WTC11 (cell line): ENCODE data around the gene LTN1. TPM values are rescaled to one million over a fixed set of nuclear protein-coding genes. Genes with fewer than 3 reads are reported as not detected.
A peak's percentile ranks its signal among the peaks of the same experiment; 100 is the strongest.

Experiments used
- ATAC-seq: fragments of 200-7000 bp; cut with Tn5 transposase; 2 replicates; pipeline ENCODE4 v1.10.0; 2021; ENCODE audit warnings: mild to moderate bottlenecking, moderate library complexity
- CTCF ChIA-PET: fragments of 300-600 bp; sonication (Branson Sonifier 250); formaldehyde crosslinking; loops from one replicate; lab custom pipeline; 2021; ENCODE audit warnings: antibody characterized with exemption; lab: Charles Lee
- POLR2A ChIA-PET: fragments of 350-600 bp; sonication (Branson Sonifier 250); formaldehyde crosslinking; loops from one replicate; lab custom pipeline; 2021; ENCODE audit warnings: antibody characterized with exemption; lab: Charles Lee
- DNase-seq: peaks from one replicate; pipeline ENCODE4 v3.0.0; 2021; ENCODE audit warnings: low spot score
- H3K27ac Mint-ChIP-seq: 2 replicates; pipeline ENCODE4 v1.8.0; 2021; ENCODE audit warnings: mixed read lengths
- H3K27me3 Mint-ChIP-seq: 2 replicates; pipeline ENCODE4 v1.8.0; 2021; ENCODE audit warnings: low read depth, mild to moderate bottlenecking, moderate library complexity, mixed read lengths
- H3K36me3 Mint-ChIP-seq: 2 replicates; pipeline ENCODE4 v1.8.0; 2021; ENCODE audit warnings: mixed read lengths
- H3K4me1 Mint-ChIP-seq: 2 replicates; pipeline ENCODE4 v1.8.0; 2022; ENCODE audit warnings: mixed read lengths
- H3K4me3 Mint-ChIP-seq: 2 replicates; pipeline ENCODE4 v1.8.0; 2021; ENCODE audit warnings: mild to moderate bottlenecking, moderate library complexity, mixed read lengths
- H3K9me3 Mint-ChIP-seq: 2 replicates; pipeline ENCODE4 v1.8.0; 2021; ENCODE audit warnings: mixed read lengths
- ARID4B ChIP-seq: sonication (generic); formaldehyde crosslinking; IDR thresholded peaks from 2 replicates; pipeline ENCODE4 v1.8.0; 2023; ENCODE audit warnings: missing genetic modification reagents, mild to moderate bottlenecking, borderline replicate concordance
- CBFB ChIP-seq: sonication (generic); formaldehyde crosslinking; IDR thresholded peaks from 2 replicates; pipeline ENCODE4 v1.8.1; 2022; ENCODE audit warnings: mild to moderate bottlenecking, low read depth, missing genetic modification reagents
- CREB1 ChIP-seq: sonication (generic); formaldehyde crosslinking; IDR thresholded peaks from 2 replicates; pipeline ENCODE4 v1.8.0; 2023; ENCODE audit warnings: mild to moderate bottlenecking, missing genetic modification reagents
- CREM ChIP-seq: sonication (generic); formaldehyde crosslinking; IDR thresholded peaks from 2 replicates; pipeline ENCODE4 v1.8.1; 2022; ENCODE audit warnings: mild to moderate bottlenecking, missing genetic modification reagents, moderate library complexity
- ESRRA ChIP-seq: sonication (generic); formaldehyde crosslinking; IDR thresholded peaks from 2 replicates; pipeline ENCODE4 v1.8.1; 2022; ENCODE audit warnings: mild to moderate bottlenecking, missing genetic modification reagents, borderline replicate concordance
- FOXK1 ChIP-seq: sonication (generic); formaldehyde crosslinking; IDR thresholded peaks from 2 replicates; pipeline ENCODE4 v1.8.0; 2022; ENCODE audit warnings: mild to moderate bottlenecking, moderate library complexity, missing genetic modification reagents
- FOXP1 ChIP-seq: sonication (generic); formaldehyde crosslinking; IDR thresholded peaks from 2 replicates; pipeline ENCODE4 v1.8.0; 2022; ENCODE audit warnings: missing genetic modification reagents, mild to moderate bottlenecking, moderate library complexity, borderline replicate concordance
- GRHL2 ChIP-seq: fragments of 250-450 bp; sonication (Bioruptor Pico); IDR thresholded peaks from 2 replicates; pipeline ENCODE4 v1.8.0; 2022; ENCODE audit warnings: mild to moderate bottlenecking, moderate library complexity; ENCODE audit not compliant: insufficient replicate concordance, severe bottlenecking
- HMGA2 ChIP-seq: fragments of 250-450 bp; sonication (Bioruptor Pico); IDR thresholded peaks from 2 replicates; pipeline ENCODE4 v1.4.0; 2021; ENCODE audit warnings: mild to moderate bottlenecking, moderate library complexity
- MLX ChIP-seq: sonication (generic); formaldehyde crosslinking; IDR thresholded peaks from 2 replicates; pipeline ENCODE4 v1.8.1; 2023; ENCODE audit warnings: mild to moderate bottlenecking, missing genetic modification reagents, moderate library complexity
- NFE2L1 ChIP-seq: sonication (generic); formaldehyde crosslinking; IDR thresholded peaks from 2 replicates; pipeline ENCODE4 v1.8.1; 2023; ENCODE audit warnings: missing genetic modification reagents
- PRDM15 ChIP-seq: sonication (generic); formaldehyde crosslinking; IDR thresholded peaks from 2 replicates; pipeline ENCODE4 v1.8.0; 2022; ENCODE audit warnings: missing genetic modification reagents
- SMAD3 ChIP-seq: sonication (generic); formaldehyde crosslinking; IDR thresholded peaks from 2 replicates; pipeline ENCODE4 v1.8.0; 2022; ENCODE audit warnings: missing genetic modification reagents, mild to moderate bottlenecking, borderline replicate concordance
- SMAD4 ChIP-seq: sonication (generic); formaldehyde crosslinking; IDR thresholded peaks from 2 replicates; pipeline ENCODE4 v1.8.0; 2022; ENCODE audit warnings: mild to moderate bottlenecking, missing genetic modification reagents
- SOX15 ChIP-seq: fragments of 250-450 bp; sonication (Bioruptor Pico); IDR thresholded peaks from 2 replicates; pipeline ENCODE4 v1.9.0; 2021; ENCODE audit warnings: mild to moderate bottlenecking
- TEAD4 ChIP-seq: sonication (generic); formaldehyde crosslinking; IDR thresholded peaks from 2 replicates; pipeline ENCODE4 v1.8.0; 2022; ENCODE audit warnings: mild to moderate bottlenecking, missing genetic modification reagents
- USF1 ChIP-seq: sonication (generic); formaldehyde crosslinking; IDR thresholded peaks from 2 replicates; pipeline ENCODE4 v1.8.0; 2022; ENCODE audit warnings: mild to moderate bottlenecking, missing genetic modification reagents
- total RNA-seq: library from RNA; stranded (reverse); gene quantifications from 3 replicates; pipeline ENCODE4 v1.2.3, GENCODE V29; 2021
- TF ChIP-seq, protein P1 (sequence below): sonication (generic); formaldehyde crosslinking; IDR thresholded peaks from 2 replicates; pipeline ENCODE4 v1.8.0; 2023; ENCODE audit warnings: missing genetic modification reagents
- TF ChIP-seq, protein P2 (sequence below): fragments of 250-450 bp; sonication (Bioruptor Pico); IDR thresholded peaks from 2 replicates; pipeline ENCODE4 v1.9.0; 2021; ENCODE audit warnings: mild to moderate bottlenecking
- TF ChIP-seq, protein P3 (sequence below): sonication (generic); formaldehyde crosslinking; IDR thresholded peaks from 2 replicates; pipeline ENCODE4 v1.8.1; 2023; ENCODE audit warnings: mild to moderate bottlenecking, missing genetic modification reagents, borderline replicate concordance

Gene LTN1
- total RNA-seq, 1 experiment from 2014 or later = 23.0 TPM

DNA sequence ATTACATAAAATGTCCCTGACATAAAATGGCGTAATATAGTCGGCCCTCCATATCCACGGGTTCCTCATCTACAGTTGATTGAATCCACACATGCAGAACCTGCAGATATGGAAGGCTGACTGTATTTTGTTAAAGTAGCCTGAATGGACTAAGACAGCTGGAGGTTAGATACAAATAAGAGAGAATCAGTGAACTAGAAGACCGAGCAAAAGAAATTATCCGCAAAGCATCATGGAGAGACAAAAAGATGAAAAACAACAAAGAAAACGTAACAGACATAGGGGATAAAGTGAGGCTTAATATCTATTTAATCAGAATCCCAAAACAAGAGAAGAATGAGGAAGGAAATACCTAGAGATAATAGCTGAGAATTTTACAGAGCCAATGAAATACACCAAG, 20.3 kb downstream of the LTN1 start:
- POLR2A ChIA-PET = no interaction called here
- Mint-ChIP-seq H3K27me3 (no peaks in the 10 kb centered on the region), H3K4me3 (no peak overlapping the region), H3K27ac (no peak overlapping the region; the same call in 1 of the 2 replicates), H3K36me3 (peaks cover 27% of the 10 kb centered on the region), H3K4me1 (no peaks in the 10 kb centered on the region), H3K9me3 (0 out of 2 replicates have a peak, but pooled peaks cover 4% of the 10 kb centered on the region)
- ATAC-seq = no peak
- no peak for DNase-seq
- TF ChIP-seq USF1 (CRISPR knock-in tag) (no peak), ARID4B (CRISPR knock-in tag) (no peak), SMAD3 (no peak), NFE2L1 (CRISPR knock-in tag) (no peak), TEAD4 (no peak), HMGA2 (CRISPR knock-in tag) (no peak), ESRRA (CRISPR knock-in tag) (no peak), FOXP1 (no peak), CBFB (no peak), CREB1 (CRISPR knock-in tag) (no peak), GRHL2 (CRISPR knock-in tag) (no peak), MLX (CRISPR knock-in tag) (no peak)
- TF ChIP-seq, protein P1, sequence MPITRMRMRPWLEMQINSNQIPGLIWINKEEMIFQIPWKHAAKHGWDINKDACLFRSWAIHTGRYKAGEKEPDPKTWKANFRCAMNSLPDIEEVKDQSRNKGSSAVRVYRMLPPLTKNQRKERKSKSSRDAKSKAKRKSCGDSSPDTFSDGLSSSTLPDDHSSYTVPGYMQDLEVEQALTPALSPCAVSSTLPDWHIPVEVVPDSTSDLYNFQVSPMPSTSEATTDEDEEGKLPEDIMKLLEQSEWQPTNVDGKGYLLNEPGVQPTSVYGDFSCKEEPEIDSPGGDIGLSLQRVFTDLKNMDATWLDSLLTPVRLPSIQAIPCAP (CRISPR knock-in tag) = no peak
- TF ChIP-seq, protein P2, sequence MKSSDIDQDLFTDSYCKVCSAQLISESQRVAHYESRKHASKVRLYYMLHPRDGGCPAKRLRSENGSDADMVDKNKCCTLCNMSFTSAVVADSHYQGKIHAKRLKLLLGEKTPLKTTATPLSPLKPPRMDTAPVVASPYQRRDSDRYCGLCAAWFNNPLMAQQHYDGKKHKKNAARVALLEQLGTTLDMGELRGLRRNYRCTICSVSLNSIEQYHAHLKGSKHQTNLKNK (CRISPR knock-in tag) = no peak
- TF ChIP-seq, protein P3, sequence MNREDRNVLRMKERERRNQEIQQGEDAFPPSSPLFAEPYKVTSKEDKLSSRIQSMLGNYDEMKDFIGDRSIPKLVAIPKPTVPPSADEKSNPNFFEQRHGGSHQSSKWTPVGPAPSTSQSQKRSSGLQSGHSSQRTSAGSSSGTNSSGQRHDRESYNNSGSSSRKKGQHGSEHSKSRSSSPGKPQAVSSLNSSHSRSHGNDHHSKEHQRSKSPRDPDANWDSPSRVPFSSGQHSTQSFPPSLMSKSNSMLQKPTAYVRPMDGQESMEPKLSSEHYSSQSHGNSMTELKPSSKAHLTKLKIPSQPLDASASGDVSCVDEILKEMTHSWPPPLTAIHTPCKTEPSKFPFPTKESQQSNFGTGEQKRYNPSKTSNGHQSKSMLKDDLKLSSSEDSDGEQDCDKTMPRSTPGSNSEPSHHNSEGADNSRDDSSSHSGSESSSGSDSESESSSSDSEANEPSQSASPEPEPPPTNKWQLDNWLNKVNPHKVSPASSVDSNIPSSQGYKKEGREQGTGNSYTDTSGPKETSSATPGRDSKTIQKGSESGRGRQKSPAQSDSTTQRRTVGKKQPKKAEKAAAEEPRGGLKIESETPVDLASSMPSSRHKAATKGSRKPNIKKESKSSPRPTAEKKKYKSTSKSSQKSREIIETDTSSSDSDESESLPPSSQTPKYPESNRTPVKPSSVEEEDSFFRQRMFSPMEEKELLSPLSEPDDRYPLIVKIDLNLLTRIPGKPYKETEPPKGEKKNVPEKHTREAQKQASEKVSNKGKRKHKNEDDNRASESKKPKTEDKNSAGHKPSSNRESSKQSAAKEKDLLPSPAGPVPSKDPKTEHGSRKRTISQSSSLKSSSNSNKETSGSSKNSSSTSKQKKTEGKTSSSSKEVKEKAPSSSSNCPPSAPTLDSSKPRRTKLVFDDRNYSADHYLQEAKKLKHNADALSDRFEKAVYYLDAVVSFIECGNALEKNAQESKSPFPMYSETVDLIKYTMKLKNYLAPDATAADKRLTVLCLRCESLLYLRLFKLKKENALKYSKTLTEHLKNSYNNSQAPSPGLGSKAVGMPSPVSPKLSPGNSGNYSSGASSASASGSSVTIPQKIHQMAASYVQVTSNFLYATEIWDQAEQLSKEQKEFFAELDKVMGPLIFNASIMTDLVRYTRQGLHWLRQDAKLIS = no peak
- CTCF ChIA-PET = no interaction called here

- DNase-seq = no peak
- 0 out of 2 replicates have a peak, but pooled peaks cover 4% of the 10 kb centered on the region for H3K9me3 Mint-ChIP-seq
- CTCF ChIA-PET = no interaction called here
- POLR2A ChIA-PET = no interaction called here
- H3K27ac Mint-ChIP-seq = no peak overlapping the region
- peak; percentile 46; the same call in 1 of the 2 replicates for ATAC-seq
- peaks cover 33% of the 10 kb centered on the region for H3K36me3 Mint-ChIP-seq
- H3K4me1 Mint-ChIP-seq = no peaks in the 10 kb centered on the region
- H3K27me3 Mint-ChIP-seq = no peaks in the 10 kb centered on the region
- H3K4me3 Mint-ChIP-seq = no peak overlapping the region
- no peak for TF ChIP-seq SMAD4 (CRISPR knock-in tag)
- TF ChIP-seq, protein P2 (CRISPR knock-in tag) = no peak
- TF ChIP-seq CREM (CRISPR knock-in tag) = no peak
- no peak for TF ChIP-seq SOX15
- no peak for TF ChIP-seq PRDM15 (CRISPR knock-in tag)
- no peak for TF ChIP-seq FOXK1
Measured at GRCh38 chr21:28971171-28971570, 21.5 kb downstream of the LTN1 start.
